Effector memory CD8-positive, alpha-beta T cell (primary cell): Measurements from ENCODE around the gene TBX6.

Experiments used
- ATAC-seq: fragments of 150-1000 bp; cut with Tn5 transposase; replicated peaks from 2 replicates; pipeline ENCODE4 v1.10.0; 2021; ENCODE audit warnings: mild to moderate bottlenecking, moderate library complexity
- DNase-seq, 3 experiments: peaks; one replicate each; pipeline ENCODE4 v3.0.0; 2021
- H3K27ac Mint-ChIP-seq, 2 donors: one replicate each; pipeline ENCODE4 v1.8.0; 2022; ENCODE audit warnings: mild to moderate bottlenecking in 2 of 2, mixed read lengths in 2 of 2, moderate library complexity in 2 of 2
- H3K27me3 Mint-ChIP-seq, 2 donors: one replicate each; pipeline ENCODE4 v1.8.0; 2022; ENCODE audit warnings: mixed read lengths in 2 of 2
- H3K36me3 Mint-ChIP-seq: one replicate; pipeline ENCODE4 v1.8.0; 2022; ENCODE audit warnings: mild to moderate bottlenecking, moderate library complexity, mixed read lengths; ENCODE audit not compliant: insufficient read depth
- H3K4me1 Mint-ChIP-seq, 2 donors: one replicate each; pipeline ENCODE4 v1.8.0; 2022; ENCODE audit warnings: low read depth in 2 of 2, mixed read lengths in 2 of 2
- H3K4me3 Mint-ChIP-seq, 2 donors: one replicate each; pipeline ENCODE4 v1.8.0; 2022; ENCODE audit warnings: mild to moderate bottlenecking in 2 of 2, mixed read lengths in 2 of 2, moderate library complexity in 2 of 2
- H3K9me3 Mint-ChIP-seq, 2 donors: one replicate each; pipeline ENCODE4 v1.8.0; 2022; ENCODE audit warnings: mixed read lengths in 2 of 2

Gene TBX6

DNA sequence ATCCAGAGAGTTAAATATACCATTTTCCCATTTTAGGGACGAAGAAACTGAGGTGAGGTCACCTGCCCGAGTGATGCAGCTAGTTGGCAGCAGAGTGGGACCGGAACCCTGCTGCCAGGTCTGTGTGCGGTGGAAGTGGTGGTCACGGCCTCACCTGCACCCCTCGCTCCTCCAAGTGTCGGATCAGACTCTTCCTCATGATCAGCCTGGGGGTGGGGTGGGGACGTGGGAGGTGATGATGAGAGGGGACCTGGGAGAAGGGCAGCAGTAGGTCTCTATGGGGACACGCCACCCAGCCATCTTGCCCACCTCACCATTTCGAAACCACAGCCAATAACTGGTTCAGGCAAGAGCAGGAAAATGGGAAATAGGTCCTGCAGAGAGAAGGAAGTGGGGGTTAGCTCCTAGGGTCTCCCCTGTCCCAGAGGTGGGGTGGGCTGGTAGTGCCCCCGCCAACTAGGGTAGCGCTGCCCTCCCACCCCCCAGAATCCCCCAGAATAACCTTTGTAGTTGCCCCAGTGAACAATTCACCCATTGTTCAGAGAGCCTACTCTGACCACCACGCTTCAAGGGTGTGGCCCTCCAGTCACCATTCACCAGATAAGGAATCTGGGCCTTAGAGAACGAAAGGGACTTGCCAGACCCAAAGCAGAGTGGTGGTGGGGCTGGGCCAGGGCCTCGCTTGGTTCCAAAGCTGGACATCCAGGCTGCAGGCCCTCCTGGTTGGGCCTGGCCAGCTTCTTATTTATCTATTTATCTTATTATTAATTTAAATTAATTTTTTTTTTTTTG, 16.5 kb upstream of the TBX6 start:
- Mint-ChIP-seq H3K27me3 (no peaks in the 10 kb centered on the region), H3K36me3 (peaks cover 12% of the 10 kb centered on the region)

DNA sequence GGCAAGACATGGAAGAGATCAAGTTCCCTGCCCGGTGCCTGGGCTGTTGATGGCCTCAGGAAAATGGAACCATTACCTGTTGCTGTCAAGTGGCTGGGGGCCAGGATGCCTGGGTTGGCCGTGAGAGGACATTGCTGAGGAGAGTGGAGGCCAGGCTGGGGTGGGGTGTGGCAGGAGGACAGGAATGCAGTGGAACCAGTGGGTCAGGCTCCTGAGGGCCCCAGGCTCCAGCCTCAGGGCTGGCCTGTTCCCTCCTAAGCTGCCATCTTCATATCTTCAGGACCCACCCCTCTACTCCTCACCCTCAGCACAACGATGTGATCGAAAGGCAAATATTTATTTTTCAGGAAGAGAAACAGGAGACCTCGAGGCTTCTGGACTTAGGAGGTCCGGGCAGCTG, 12.8 kb upstream of the TBX6 start:
- Mint-ChIP-seq H3K36me3 (peaks cover 3% of the 10 kb centered on the region), H3K4me3 (no peak overlapping the region), H3K4me1 (peaks cover 0 to 3% of the 10 kb centered on the region in 2 donors), H3K27ac (peak overlapping the region in 1 of 2 donors; percentile 6), H3K9me3 (no peaks in the 10 kb centered on the region), H3K27me3 (no peaks in the 10 kb centered on the region)
- DNase-seq (no peak), ATAC-seq (no peak)

More for the DNA sequence above, 16.5 kb upstream of the TBX6 start:
- peaks cover 4 to 8% of the 10 kb centered on the region in 2 donors for H3K4me1 Mint-ChIP-seq
- ATAC-seq (no peak), DNase-seq (no peak)
- no peak overlapping the region for H3K27ac Mint-ChIP-seq
- no peaks in the 10 kb centered on the region for H3K9me3 Mint-ChIP-seq
- no peak overlapping the region for H3K4me3 Mint-ChIP-seq

DNA sequence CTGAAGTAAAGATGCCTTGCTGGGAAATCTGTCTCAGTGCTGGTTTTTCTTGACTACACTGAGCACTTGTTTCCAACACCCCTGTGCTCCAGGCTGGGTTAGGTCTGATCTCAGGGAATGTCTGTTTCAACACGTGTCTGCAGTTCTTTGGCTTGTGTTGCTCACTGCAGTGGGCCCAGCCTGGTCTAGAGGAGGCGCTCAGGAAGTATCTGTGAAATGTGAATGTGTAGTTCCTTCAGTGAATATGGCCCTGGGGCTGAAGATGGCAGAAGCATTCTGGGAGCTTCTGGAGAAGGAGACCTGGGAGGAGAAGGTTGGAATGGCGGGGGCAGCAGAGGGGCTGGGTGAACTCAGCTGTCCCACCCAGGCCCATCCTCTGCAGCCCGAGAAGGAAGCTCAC, 12.4 kb upstream of the TBX6 start:
- H3K36me3 Mint-ChIP-seq = peaks cover 3% of the 10 kb centered on the region
- peaks cover 0 to 3% of the 10 kb centered on the region in 2 donors for H3K4me1 Mint-ChIP-seq
- no peaks in the 10 kb centered on the region for H3K27me3 Mint-ChIP-seq
- ATAC-seq (no peak), DNase-seq (no peak)
- no peak overlapping the region for H3K4me3 Mint-ChIP-seq
- H3K9me3 Mint-ChIP-seq = no peaks in the 10 kb centered on the region
- peak overlapping the region in 1 of 2 donors; percentile 6 for H3K27ac Mint-ChIP-seq

DNA sequence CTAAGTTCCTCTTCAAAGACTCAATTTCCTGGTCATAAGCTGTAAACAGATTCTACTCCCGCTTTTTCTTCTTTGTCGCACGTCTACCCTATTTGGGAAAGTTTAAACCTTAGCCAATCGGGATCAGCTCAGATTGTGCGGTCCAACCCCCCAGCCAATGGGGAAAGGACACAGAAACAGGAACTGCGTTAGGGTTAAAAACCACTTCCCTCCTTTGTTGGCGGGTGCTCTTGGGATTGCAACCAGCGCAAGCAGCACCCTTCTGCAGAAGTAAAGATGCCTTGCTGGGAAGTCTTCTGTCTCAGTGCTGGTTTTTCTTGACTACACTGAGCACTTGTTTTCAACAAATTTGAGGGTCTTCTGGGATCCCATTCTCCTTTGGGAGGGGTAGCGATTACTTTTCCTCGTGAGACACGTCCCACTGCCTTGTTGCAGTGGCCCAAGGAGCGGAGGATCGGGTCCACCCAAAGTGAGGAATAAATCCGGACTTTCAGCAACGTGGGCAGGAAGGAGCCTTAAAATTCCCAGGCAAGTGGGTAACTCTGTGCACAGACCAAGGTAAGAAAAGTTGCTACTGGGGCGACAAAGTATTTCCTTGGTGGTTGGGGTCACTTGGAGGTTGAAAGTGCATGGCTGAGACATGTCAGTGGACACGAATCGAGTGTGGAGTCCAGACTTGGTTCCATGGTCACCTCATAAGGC, 5.3 kb upstream of the TBX6 start:
- peak overlapping the region; percentile 92 to 96 for H3K27ac Mint-ChIP-seq
- DNase-seq = no peak

DNA sequence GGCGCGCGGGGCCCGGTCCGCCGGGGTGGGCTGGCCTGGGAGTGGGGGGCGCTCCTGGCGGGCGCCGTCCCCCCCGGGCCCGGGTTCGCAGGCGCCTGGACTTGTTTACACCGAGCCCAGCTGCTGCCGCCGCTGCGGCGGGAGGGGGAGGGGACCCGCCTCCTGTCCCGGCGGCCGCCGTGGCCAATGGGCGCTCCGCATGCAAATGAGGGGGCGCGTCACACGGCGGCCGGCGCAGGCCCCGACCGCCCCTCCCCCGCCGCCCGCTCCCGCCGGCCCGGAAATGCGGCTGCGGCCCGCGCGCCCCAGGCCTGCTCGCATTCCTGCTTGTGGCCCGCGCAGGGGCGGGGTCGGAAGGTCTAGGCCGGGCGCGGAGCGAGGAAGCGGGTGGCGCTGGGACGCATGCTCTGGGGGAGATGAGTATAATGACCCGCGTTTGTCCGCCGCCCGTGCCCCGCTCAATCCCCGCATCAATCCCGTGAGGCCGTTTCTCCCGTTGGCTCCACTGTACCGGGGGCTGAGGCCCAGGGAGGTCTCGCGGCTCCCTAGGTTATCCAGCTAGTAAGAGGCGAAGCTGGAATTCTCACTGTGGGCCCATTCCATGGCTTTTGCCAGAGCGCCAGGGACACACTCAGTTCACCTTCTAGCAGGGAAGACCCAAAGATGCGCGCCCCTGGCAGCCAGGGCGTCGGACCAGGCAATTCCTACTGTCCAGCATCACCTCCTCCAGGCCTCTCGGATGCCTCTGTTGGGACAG, 4.6 kb upstream of the TBX6 start, which contains the start of gene YPEL3:
TSS of gene YPEL3 (minus strand) at position 109 of the 757 bp plus-strand sequence. CDS start 731 bp downstream, outside the sequence.
- Mint-ChIP-seq H3K36me3 (peaks cover 45% of the 10 kb centered on the region), H3K4me3 (peak within 1 kb of the TSS; percentile 93 to 97), H3K27ac (peak within 1 kb of the TSS; percentile 95 to 96), H3K27me3 (no peaks in the 10 kb centered on the region), H3K4me1 (peaks cover 27 to 34% of the 10 kb centered on the region in 2 donors), H3K9me3 (peaks cover 0 to 6% of the 10 kb centered on the region in 2 donors)
- DNase-seq = peak; percentile 80 to 87 (median 82)
- peak; percentile 63 for ATAC-seq

More for the DNA sequence above, 5.3 kb upstream of the TBX6 start:
- Mint-ChIP-seq H3K4me1 (peaks cover 24 to 32% of the 10 kb centered on the region in 2 donors), H3K36me3 (peaks cover 45% of the 10 kb centered on the region), H3K9me3 (peaks cover 0 to 6% of the 10 kb centered on the region in 2 donors), H3K4me3 (peak overlapping the region; percentile 71 to 74), H3K27me3 (no peaks in the 10 kb centered on the region)
- ATAC-seq = no peak

DNA sequence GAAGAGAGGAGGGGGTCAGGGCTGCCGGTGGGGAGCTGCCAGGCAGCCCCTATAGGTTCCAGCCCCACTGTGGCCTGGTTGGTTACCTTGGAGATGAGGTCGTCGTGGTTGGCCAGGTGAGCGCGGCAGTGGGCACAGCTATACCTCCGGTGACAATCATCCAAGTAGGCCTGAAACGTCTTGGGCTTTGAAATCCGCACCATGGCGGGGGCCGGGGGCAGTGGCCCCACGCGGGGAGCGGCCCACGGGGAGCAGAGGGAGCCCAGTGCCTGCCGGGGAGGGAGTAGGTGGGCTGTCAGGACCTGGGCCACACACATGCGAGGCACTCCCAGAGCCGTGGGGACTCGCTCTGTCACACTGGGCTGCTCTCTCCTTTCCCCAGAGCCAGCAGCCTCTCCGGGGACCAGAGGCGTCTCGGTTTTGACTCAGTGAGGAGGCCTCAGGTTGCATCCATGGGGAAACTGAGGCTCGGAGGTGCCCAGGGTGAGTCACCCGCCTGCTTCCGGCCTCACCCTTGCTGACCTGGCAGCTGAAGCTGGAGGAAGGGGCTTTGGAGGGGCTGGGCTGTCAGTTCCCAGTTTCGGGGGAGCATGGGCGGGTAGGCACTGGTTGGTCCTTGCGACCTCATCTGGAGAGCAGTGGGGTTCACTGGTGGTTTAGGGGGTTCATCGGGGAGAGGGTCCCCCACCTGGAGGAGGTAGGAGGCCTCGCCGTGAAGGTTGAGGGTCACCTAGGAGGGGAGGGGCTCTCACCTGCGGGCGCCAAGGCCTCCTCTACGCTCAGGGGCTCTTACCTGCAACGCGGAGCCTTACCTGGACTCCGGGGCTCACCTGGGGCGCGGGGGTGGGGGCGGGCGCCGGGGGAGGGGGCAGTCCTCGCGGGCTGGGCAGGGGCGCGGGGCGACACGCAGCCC, 3.7 kb upstream of the TBX6 start:
- peaks cover 45% of the 10 kb centered on the region for H3K36me3 Mint-ChIP-seq
- H3K27me3 Mint-ChIP-seq = no peaks in the 10 kb centered on the region
- ATAC-seq = peak; percentile 0
- peak overlapping the region; percentile 95 to 96 for H3K27ac Mint-ChIP-seq
- peak overlapping the region; percentile 93 to 97 for H3K4me3 Mint-ChIP-seq
- no peak for DNase-seq
- peaks cover 0 to 6% of the 10 kb centered on the region in 2 donors for H3K9me3 Mint-ChIP-seq
- H3K4me1 Mint-ChIP-seq = peaks cover 27 to 34% of the 10 kb centered on the region in 2 donors

DNA sequence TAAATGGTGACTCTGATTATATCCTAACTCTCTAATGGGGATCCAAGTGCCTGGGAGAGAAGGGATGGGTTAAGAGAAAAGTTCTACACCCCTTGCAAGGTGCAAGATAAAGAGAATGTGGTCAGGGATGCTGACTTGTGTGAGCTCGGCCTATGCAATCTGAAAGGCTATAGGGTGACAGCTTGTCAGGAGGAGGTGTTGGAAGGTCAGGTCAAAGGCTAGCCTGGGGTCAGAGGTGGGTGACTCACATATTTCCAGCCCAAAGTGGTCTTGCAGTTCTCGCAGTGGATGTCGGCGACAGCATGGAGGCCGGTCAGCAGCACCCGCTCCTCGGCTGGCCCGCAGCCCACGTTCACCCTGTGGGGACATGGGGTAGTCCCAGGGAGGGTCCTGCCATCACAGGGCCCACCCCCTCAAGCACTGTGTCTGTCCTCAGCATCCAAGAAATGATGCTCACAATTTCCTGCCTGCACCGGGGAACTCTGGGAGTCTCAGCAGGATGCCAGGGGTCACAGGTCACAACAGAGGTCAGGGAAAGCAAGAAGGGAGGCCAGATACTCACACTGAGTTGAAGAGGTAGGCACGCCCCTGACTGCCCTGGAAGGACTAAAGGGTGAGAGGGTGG, 2.9 kb upstream of the TBX6 start:
- Mint-ChIP-seq H3K36me3 (peaks cover 45% of the 10 kb centered on the region), H3K27ac (peak overlapping the region; percentile 95 to 96), H3K9me3 (peaks cover 0 to 6% of the 10 kb centered on the region in 2 donors), H3K4me3 (peak overlapping the region; percentile 93 to 97), H3K4me1 (peaks cover 27 to 34% of the 10 kb centered on the region in 2 donors), H3K27me3 (no peaks in the 10 kb centered on the region)
- no peak for DNase-seq
- ATAC-seq = no peak

DNA sequence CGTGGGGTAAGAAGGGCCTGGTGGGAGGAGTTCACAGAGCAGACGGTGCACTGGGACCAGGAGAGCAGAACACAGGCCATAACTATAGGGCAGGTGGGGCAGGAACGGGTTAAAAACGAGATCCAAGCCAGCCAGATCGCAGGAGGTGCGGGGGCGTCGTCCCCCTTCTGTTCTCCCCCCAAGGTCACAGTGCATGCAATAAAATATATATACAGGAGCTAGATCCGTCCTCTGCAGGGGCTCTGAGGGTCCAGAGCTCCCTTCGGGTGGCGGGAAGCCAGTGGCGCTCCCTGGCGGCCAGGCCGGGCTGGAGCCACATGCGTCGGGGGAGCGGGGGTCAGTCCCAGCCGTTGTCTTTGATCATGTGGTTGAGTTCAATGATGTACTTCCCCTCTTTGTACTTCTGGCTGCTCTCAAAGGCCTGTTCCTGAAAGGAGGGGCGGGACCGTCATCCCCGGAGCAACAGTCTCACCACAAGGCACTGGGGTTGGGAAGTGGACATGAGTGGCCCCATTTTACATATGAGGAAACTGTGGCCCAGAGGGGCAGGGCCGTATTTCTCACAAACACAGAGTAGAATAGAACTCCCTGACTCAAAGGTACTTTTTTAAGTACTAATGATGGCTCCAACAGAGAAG, 768 bp upstream of the TBX6 start:
- H3K27ac Mint-ChIP-seq = peak overlapping the region; percentile 91 to 92
- H3K36me3 Mint-ChIP-seq = peaks cover 48% of the 10 kb centered on the region
- no peaks in the 10 kb centered on the region for H3K27me3 Mint-ChIP-seq
- H3K4me3 Mint-ChIP-seq = peak overlapping the region; percentile 80 to 89
- H3K9me3 Mint-ChIP-seq = peaks cover 0 to under 1% of the 10 kb centered on the region in 2 donors
- H3K4me1 Mint-ChIP-seq = peaks cover 27 to 34% of the 10 kb centered on the region in 2 donors
- ATAC-seq (peak; percentile 44), DNase-seq (peak; percentile 53 to 59 (median 58))

DNA sequence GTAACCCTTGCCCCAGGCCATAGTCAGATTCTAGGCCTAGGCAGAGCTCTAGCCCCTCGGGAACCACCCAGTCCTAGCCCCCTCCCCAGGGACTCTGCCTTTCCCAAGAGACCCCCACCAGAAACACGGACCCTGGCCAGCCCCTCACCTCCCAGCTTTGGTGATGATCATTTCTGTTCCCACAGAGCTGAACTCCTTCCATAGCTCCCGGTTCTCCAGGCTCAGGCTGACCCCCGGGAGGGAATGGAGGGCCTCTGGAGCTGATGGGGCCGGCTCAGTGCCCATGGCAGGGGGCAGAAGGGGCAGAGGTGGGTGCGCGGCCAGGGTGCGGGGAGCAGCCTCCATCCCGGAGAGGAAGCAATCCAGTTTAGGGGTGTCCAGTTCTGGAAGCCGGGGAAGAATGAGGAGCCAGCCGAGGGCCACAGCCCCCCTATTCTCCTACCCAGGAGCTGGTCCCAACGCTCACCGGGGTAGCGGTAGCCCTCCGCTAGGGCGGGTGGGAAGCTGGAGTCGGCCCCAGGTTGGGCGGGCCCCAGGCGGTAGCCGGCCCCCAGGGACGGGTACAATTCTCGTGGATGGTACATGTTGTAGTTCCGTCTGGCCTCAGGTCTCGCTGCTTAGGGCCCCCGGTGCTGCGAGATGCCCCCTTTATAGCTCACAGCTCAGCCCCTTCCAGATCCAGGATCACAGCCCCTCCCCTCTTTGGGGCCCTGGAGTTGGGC, 953 bp downstream of the TBX6 start:
- ATAC-seq (no peak), DNase-seq (no peak)
- H3K4me1 Mint-ChIP-seq = peaks cover 27 to 28% of the 10 kb centered on the region in 2 donors
- H3K4me3 Mint-ChIP-seq = peak overlapping the region in 1 of 2 donors; percentile 21
- H3K9me3 Mint-ChIP-seq = no peaks in the 10 kb centered on the region
- H3K36me3 Mint-ChIP-seq = peaks cover 48% of the 10 kb centered on the region
- no peaks in the 10 kb centered on the region for H3K27me3 Mint-ChIP-seq
- H3K27ac Mint-ChIP-seq = no peak overlapping the region

DNA sequence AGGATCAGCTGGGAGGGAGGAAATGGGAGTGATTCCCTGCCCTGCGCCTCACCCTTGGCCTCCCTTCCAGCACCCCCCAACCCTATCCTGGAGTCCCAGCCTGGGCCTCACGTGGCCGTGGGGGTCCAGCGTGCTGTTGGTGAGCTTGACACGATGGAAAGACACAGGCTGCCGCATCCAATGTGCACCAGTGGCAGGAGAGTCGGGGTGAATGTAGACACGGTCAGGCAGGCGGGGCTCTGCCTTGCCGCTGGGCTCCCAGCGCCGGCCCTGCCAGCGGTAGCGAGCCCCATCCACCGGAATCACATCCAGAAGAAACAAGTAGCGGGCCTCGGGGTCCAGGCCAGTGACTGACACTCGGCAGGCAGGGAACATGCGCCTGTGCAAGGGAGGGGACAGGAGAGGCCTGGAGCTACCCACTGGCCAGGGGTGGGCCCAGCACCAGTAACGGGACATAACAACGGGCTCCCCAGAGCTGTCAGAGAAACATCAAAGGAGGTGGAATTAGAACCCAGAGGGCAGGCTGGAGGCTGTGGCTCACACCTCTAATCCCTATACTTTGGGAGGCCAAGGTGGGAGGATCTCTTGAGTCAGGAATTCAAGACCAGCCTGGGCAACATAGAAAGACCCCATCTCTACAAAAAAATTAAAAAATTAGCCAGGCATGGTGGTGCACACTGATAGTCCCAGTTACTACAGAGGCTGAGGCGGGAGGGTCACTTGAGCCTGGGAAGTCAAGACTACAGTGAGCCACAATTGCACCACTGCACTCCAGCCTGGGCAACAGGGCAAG, 2.7 kb downstream of the TBX6 start:
- peaks cover 41% of the 10 kb centered on the region for H3K36me3 Mint-ChIP-seq
- no peak for ATAC-seq

More for the DNA sequence above, 2.7 kb downstream of the TBX6 start:
- Mint-ChIP-seq H3K27ac (peak overlapping the region; percentile 59 to 60), H3K27me3 (no peaks in the 10 kb centered on the region), H3K4me3 (no peak overlapping the region), H3K4me1 (peaks cover 13 to 16% of the 10 kb centered on the region in 2 donors), H3K9me3 (no peaks in the 10 kb centered on the region)
- no peak for DNase-seq
